WERI-Rb-1 (cell line): Measurements from ENCODE around the gene ZNF141.
"Not testable (repeated sequence)": the region's sequence is repeated elsewhere in the genome, so short reads cannot be mapped to it uniquely, and the experiment has no call there.

ENCODE experiments used
- DNase-seq: peaks from one replicate; pipeline ENCODE4 v3.0.0-alpha.2; 2020
- H3K27ac ChIP-seq: fragments of 250-450 bp; sonication (Bioruptor Pico); 2 replicates; pipeline ENCODE4 v1.5.1; 2020; ENCODE audit warnings: mild to moderate bottlenecking, moderate library complexity
- H3K27me3 ChIP-seq: fragments of 250-450 bp; sonication (Bioruptor Pico); 2 replicates; pipeline ENCODE4 v1.5.1; 2021; ENCODE audit warnings: mild to moderate bottlenecking, low read depth, moderate library complexity; ENCODE audit not compliant: insufficient read depth, severe bottlenecking
- H3K36me3 ChIP-seq: fragments of 250-450 bp; sonication (Bioruptor Pico); 2 replicates; pipeline ENCODE4 v1.5.1; 2020; ENCODE audit warnings: mild to moderate bottlenecking, moderate library complexity
- H3K4me3 ChIP-seq: 2 replicates; pipeline ENCODE4 v1.5.1; 2011; ENCODE audit warnings: low read depth, mild to moderate bottlenecking, control low read depth, low read length
- H3K9me3 ChIP-seq: fragments of 250-450 bp; sonication (Bioruptor Pico); 2 replicates; pipeline ENCODE4 v1.5.1; 2021; ENCODE audit warnings: mild to moderate bottlenecking, moderate library complexity; ENCODE audit not compliant: severe bottlenecking
- CTCF ChIP-seq: IDR thresholded peaks from 2 replicates; pipeline ENCODE4 v1.5.1; 2011; ENCODE audit warnings: low read depth, mild to moderate bottlenecking, control low read depth, inconsistent platforms, low read length

ZNF141 gene

GRCh38 chr4:337143-337931 lies at the start of gene ZNF141:
Gene ZNF141 (plus strand): TSS chr4:337814. CDS start chr4:337984, 170 bp downstream.
- H3K27me3 ChIP-seq, result no peaks in the 10 kb centered on the region
- peak within 1 kb of the TSS; percentile 93 for H3K27ac ChIP-seq
- DNase-seq, result peak; percentile 97
- peaks cover 11% of the 10 kb centered on the region for H3K9me3 ChIP-seq
- H3K36me3 ChIP-seq, result peaks cover 35% of the 10 kb centered on the region
- peak within 1 kb of the TSS; percentile 88 for H3K4me3 ChIP-seq
- TF ChIP-seq CTCF, result no peak

- no peak for TF ChIP-seq CTCF
- H3K36me3 ChIP-seq, result no peaks in the 10 kb centered on the region
- peaks cover 13% of the 10 kb centered on the region for H3K9me3 ChIP-seq
- no peaks in the 10 kb centered on the region for H3K27me3 ChIP-seq
- no peak for DNase-seq
- no peak overlapping the region for H3K4me3 ChIP-seq
- no peak overlapping the region for H3K27ac ChIP-seq
Observed at GRCh38 chr4:288891-289290, 48.7 kb upstream of the ZNF141 start.

GRCh38 chr4:294732-295131 lies 42.9 kb upstream of the ZNF141 start:
- no peaks in the 10 kb centered on the region for H3K27me3 ChIP-seq
- TF ChIP-seq CTCF, result no peak
- DNase-seq, result no peak
- H3K9me3 ChIP-seq, result peaks cover 11% of the 10 kb centered on the region
- H3K4me3 ChIP-seq, result no peak overlapping the region
- no peaks in the 10 kb centered on the region for H3K36me3 ChIP-seq
- H3K27ac ChIP-seq, result no peak overlapping the region

GRCh38 chr4:302381-302780 lies 35.2 kb upstream of the ZNF141 start:
- no peak for TF ChIP-seq CTCF
- H3K27me3 ChIP-seq, result no peaks in the 10 kb centered on the region
- peaks cover 20% of the 10 kb centered on the region for H3K9me3 ChIP-seq
- no peak for DNase-seq
- H3K27ac ChIP-seq, result no peak overlapping the region
- no peaks in the 10 kb centered on the region for H3K36me3 ChIP-seq
- H3K4me3 ChIP-seq, result no peak overlapping the region

- not testable (repeated sequence) for H3K4me3 ChIP-seq, H3K27ac ChIP-seq, H3K27me3 ChIP-seq, H3K36me3 ChIP-seq, DNase-seq
- peaks cover 20% of the 10 kb centered on the region for H3K9me3 ChIP-seq
Observed at GRCh38 chr4:304516-304915, 33.1 kb upstream of the ZNF141 start.

- Histone ChIP-seq H3K27me3 (no peaks in the 10 kb centered on the region), H3K27ac (no peak within 1 kb of the TSS), H3K9me3 (peaks cover 20% of the 10 kb centered on the region), H3K36me3 (no peaks in the 10 kb centered on the region), H3K4me3 (no peak within 1 kb of the TSS)
- no peak for DNase-seq
- no peak for TF ChIP-seq CTCF
Observed at GRCh38 chr4:304969-305680, 32.5 kb upstream of the ZNF141 start, which contains the start of gene ZNF732. Gene ZNF732 (minus strand): TSS chr4:305474. CDS start chr4:305310, 164 bp downstream.
